ENCODE data around the gene USP47. TPM values are rescaled to one million over a fixed set of nuclear protein-coding genes. Genes with fewer than 3 reads are reported as not detected.

The USP47 gene
- total RNA-seq, 1 experiment from 2014 or later: 45.2 TPM

GRCh38 chr11:11806586-11806985 is 35.2 kb upstream of the USP47 start:
- Histone ChIP-seq H3K4me1 (ENCODE audit: insufficient read depth, low read length) (no peaks in the 10 kb centered on the region), H3F3A (ENCODE audit: low read length, unreplicated experiment) (no peaks in the 10 kb centered on the region), H3K27ac (ENCODE audit: low read length) (no peak overlapping the region), H3K79me2 (ENCODE audit: low read length) (no peaks in the 10 kb centered on the region), H3K9me3 (ENCODE audit: low read length) (no peaks in the 10 kb centered on the region), H3K4me3 (ENCODE audit: low read length) (no peak overlapping the region), H3K9me2 (replicated peaks; ENCODE audit: low read length) (no peaks in the 10 kb centered on the region), H3K4me2 (ENCODE audit: low read length) (no peak overlapping the region), H2AFZ (ENCODE audit: low read length) (no peak overlapping the region), H3K9ac (ENCODE audit: low read length) (no peak overlapping the region), H4K20me1 (ENCODE audit: low read length) (no peaks in the 10 kb centered on the region), H3K27me3 (ENCODE audit: low read length) (no peaks in the 10 kb centered on the region), H3K36me3 (ENCODE audit: low read depth, low read length) (no peaks in the 10 kb centered on the region)
- intact Hi-C loops (cut with micrococcal nuclease): no loop called here
- TF ChIP-seq EZH2 (IDR thresholded peaks at IDR 0.05; ENCODE audit: low read length, unreplicated experiment): no peak
- no peak for TF ChIP-seq EZH2phosphoT487 (IDR thresholded peaks at IDR 0.05; ENCODE audit: borderline replicate concordance, low read length)
- TF ChIP-seq CTCF (conservative IDR thresholded peaks at IDR 0.05; ENCODE audit: low read depth, low read length): no peak
- no peak for DNase-seq
- POLR2A ChIA-PET (ENCODE audit: unreplicated experiment): no interaction called here
- no peak for ATAC-seq
- CTCF ChIA-PET: no interaction called here
- BruUV-seq (replicated peaks): no TSS peak

GRCh38 chr11:11807811-11808782 is 33.7 kb upstream of the USP47 start:
- Histone ChIP-seq H2AFZ (ENCODE audit: low read length) (no peak overlapping the region), H3K4me1 (ENCODE audit: insufficient read depth, low read length) (0 out of 2 replicates have a peak, but pooled peaks cover under 1% of the 10 kb centered on the region), H3K9me3 (ENCODE audit: low read length) (no peaks in the 10 kb centered on the region), H3K9me2 (replicated peaks; ENCODE audit: low read length) (no peaks in the 10 kb centered on the region), H4K20me1 (ENCODE audit: low read length) (no peaks in the 10 kb centered on the region), H3K9ac (ENCODE audit: low read length) (no peak overlapping the region), H3K4me3 (ENCODE audit: low read length) (no peak overlapping the region), H3K4me2 (ENCODE audit: low read length) (no peak overlapping the region), H3K27ac (ENCODE audit: low read length) (no peak overlapping the region), H3K36me3 (ENCODE audit: low read depth, low read length) (no peaks in the 10 kb centered on the region), H3K27me3 (ENCODE audit: low read length) (no peaks in the 10 kb centered on the region), H3F3A (ENCODE audit: low read length, unreplicated experiment) (no peaks in the 10 kb centered on the region), H3K79me2 (ENCODE audit: low read length) (no peaks in the 10 kb centered on the region)
- ATAC-seq (no peak), DNase-seq (no peak)
- CTCF ChIA-PET: no interaction called here
- BruUV-seq (replicated peaks): no TSS peak
- TF ChIP-seq EZH2phosphoT487 (IDR thresholded peaks at IDR 0.05; ENCODE audit: borderline replicate concordance, low read length) (no peak), EZH2 (IDR thresholded peaks at IDR 0.05; ENCODE audit: low read length, unreplicated experiment) (no peak), CTCF (conservative IDR thresholded peaks at IDR 0.05; ENCODE audit: low read depth, low read length) (no peak)
- intact Hi-C loops (cut with micrococcal nuclease): no loop called here
- POLR2A ChIA-PET (ENCODE audit: unreplicated experiment): no interaction called here

Data from PC-3 (cell line).